GM21390 (cell line): ENCODE data around the gene FAM78A.

Experiments
- ATAC-seq: cut with Tn5 transposase; IDR thresholded peaks from one replicate; pipeline ENCODE4 v1.9.1; 2021; ENCODE audit not compliant: unreplicated experiment

The FAM78A gene

DNA sequence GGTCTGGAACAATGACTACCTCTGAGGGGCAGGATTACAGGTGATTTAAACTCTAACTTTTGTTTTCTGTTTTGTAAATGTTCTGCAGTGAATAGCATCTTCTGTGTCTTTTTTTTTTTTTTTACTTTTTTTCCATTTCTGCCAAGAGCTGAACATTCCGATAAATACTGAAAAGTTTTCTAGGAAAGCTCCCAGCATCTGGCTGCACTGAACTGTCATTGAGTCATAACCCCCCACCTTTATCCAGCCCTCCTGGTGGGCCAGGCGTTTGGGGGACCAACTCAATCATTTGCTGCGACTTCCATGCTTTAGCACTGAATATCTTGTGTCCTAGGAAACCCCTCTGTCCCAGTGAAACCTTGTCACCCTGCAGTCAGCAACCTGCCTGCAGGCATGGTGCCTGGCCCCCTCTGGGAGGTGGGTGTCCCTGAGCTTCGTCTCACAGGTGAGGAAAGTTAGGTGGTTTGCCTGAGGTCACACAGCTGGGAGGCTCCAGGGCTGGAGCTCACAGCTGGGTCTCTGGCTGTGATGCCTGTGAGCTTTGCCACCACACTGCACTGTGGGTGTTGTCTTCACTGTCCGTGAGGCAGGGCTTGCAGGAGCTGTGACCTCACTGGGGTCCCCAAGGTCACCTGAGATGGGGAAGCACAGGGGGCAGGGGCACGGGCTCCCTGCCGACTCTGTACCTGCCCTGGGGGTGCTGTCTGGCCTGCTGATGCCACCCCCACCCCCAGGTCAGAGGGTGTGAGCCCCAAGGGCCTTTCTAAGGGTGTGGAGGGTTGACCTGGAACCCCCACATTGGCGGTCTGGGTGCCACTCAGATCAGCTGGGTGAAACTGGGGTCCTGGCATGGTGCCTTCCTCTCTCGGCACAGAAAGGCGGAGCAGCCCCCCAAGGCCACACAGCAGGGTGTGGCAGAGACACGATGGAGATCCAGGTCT is 27.3 kb upstream of the FAM78A start:
- no peak for ATAC-seq

DNA sequence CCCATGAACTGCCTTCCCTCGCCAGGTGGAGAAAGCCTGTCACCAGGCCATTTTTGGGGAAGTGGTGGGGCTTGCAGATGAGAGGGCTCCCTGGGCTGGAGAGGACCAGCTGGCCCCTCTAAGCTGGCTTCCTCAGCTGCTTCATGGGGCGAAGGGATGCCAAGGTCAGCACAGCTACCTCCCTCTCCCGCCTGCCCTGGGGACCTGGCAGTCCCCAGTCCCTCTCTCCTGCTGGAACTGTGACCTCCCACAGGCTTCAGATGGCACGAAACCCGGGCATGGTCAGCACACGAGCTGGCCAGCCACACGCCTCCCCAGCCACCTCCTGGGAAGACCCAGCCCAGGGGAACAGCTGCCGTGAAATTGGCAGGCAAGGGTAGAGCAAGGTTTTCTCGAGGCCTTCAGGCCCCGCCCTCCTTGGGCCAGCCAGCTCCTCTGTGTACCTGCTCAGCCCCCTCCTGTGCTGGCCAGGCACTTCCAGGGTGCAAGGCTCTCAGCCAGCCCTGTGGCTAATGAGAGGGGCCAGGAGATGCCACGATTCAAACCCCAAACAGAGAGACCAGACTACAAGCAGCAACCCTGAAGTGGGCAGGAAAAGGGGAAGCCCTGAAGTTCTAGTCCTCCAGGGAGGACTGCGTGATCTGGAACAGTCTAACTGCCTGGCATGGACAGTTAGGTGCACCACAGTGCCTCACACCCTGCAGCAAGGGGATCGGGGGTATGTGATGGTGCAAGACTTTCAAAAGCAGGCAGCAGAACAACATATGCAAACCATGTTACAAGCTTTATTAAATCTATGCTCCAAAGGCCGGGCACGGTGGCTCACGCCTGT is 26.1 kb upstream of the FAM78A start:
- ATAC-seq, result no peak

DNA sequence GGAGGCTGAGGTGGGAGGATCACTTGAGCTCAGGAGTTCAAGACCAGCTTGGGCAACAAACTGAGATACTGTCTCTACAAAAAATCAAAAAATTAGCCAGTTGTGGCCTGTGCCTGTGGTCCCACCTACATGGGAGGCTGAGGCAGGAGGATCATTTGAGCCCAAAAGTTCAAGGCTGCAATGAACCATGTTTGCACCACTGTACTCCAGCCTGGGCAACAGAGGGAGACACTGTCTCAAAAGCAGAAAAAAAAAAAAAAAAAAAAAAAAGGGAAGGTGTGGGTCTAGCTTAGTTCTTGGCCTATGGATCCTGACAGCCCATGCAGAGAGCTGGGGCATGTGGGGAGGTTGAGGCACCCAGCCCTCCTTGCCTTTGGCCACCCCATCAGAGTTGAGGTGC is 24.1 kb upstream of the FAM78A start:
- ATAC-seq, result no peak

DNA sequence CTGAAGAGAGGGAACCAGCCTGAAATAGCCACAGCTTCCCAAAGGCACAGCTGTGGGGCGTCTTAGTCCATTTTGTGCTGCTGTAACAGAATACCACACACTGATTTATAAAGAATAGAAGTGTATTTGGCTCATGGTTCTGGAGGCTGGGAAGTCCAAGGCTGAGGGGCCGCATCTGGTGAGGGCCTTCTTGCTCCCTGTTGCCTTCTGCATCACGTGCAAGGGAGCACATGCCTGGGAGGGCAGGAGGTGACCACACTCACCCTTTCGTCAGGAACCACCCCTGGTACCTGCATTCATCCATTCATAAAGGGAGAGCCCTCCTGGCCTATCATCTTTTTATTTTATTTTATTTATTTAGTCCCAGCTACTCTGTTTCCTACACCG is 23.6 kb upstream of the FAM78A start:
- no peak for ATAC-seq

DNA sequence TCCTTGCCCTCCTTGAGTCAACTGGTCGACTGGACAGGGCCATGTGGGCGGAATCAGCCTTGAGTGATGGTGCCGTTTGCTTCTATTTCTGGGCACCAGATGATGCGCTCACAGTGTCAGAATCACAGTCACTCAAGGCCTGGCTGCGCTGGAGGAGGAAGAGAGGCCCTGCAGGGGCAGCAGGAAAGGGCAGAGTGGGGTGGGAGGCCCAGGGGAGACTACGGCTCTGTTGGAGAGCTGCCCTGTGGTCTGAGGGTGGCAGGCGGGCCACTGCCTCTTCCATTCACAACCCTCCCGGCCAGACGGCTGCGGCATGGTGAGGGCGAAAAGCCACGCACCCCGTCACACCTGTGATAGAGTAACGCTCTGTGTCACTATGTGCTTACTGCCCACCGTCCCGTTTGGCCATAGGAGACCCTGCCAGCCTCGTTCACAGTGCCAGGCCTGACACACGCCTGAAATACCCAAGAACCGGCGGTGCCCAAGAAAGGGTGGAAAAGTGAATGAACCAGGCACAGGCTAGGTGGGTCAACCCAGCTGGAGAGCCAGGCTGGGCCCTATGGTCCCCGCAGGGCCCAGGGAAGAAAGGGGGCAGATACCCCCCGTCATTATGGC is 23.1 kb upstream of the FAM78A start:
- ATAC-seq, result no peak

DNA sequence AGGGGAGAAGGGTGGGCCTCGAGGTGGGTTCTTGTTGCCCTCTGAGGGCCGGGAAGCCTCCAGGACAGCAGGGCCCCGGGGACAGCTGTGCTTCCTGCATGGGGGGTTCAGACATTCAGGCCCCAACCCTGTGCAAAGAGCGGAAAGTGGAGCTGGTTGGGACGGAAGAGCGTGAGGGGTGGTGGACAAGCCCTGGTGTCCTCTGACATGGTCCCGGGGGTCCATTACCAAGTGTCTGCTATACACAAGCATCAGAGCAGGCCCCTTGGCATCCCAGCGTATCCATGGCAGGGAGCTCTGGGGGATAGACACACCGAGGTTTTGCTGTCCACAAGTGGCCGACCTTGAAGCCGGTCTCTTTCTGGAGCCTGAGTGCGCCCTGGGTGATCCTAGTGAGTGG is 22.5 kb upstream of the FAM78A start:
- ATAC-seq, result no peak

DNA sequence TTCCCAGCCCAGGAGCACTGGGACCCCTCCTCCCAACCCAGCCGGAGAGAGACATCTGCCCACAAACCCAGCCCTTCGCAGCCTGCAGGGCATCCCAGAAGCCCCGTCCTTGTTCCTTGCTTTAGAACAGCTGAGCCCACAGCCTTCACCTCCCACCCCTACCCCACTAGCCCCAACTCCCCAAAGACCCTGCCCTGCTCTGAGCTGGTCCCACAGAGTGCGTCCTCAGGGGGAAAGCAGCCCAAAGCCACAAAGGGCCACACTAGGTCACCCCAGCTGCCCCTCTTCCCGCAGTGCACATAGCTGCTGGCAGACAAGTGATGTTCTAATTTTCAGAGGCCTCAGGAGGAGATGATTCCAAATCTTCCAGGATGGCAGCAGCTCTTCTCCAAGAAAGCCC is 22.0 kb upstream of the FAM78A start:
- ATAC-seq, result no peak

DNA sequence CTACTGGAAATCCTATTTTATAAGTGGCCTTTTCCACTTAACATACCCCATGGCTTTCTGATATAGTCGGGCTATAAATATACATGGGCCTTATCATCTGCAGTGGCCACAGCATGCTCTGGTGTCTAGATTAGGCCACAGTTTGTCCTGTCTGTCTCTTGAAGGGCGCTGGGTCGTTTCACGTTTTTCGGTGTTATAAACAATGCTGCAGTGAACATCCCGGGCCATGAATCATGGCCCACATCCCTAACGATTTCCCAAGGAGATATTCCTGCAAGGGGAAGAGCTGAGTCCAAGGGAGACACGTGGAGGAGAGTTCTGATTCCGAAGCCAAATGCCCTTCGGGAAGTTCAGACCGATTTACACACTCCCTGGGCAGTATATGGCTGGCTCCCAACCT is 21.6 kb upstream of the FAM78A start:
- no peak for ATAC-seq

DNA sequence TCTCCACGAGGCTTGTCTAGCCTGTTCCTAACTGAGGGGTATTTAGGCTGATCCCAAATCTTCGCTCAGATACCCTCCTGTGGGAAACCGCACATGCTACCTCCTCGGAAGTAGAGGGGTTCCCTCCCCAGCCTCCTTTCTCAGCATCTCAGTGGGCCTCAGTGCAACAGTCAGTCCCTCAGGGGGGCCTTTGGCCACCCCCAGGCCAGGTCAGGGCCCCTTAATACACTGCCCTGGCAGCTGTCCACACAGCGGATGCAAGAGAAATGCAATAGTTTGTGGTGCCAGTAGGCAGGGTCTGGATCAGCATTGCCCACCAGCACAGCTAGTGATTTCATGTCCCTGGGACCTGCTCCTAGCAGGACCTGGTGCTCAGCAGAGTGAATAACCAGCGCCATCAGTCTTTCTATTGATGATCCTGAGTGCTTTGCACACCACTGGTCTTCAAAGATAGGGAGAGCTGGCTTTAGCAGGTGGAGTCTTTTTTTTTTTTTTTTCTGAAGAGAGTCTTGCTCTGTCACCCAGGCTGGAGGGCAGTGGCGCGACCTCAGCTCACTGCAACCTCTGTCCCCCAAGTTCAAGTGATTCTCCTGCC is 20.7 kb upstream of the FAM78A start:
- ATAC-seq, result no peak

DNA sequence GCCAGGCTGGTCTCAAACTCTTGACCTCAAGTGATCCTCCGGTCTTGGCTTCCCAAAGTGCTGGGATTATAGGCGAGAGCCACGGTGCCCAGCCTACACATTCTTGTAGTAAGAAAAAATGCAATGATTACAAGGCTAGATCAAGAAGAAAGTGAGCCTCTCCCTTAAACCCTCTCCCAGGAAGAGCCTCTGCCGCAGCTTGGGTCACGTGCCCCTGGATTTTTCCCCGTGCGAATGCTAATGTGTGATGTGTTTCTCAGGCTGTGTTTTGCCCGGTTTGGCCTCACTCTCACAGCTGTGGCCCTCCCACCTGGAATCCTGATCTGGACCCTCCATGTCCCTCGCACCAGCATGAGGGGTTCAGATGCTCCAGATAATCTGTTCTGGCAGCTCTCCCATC is 20.1 kb upstream of the FAM78A start:
- no peak for ATAC-seq

DNA sequence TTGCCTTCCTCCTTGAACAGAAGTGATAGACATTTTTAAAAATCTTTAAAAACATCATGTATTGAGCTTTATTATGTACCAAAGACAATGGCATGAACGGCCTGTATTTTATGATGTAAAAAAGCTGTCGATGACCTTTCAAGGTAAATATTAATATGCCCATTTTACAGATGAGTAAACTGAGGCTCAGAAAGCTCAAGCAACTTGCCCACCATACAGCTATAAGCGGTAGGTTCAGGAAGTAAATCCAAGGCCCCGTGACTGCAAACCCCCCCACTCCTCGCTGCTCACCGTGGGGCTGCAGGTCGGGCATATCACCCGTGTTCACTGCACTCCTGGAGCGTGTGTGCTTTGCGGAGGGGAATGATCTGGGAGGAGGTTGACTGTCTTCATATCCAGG is 16.6 kb upstream of the FAM78A start:
- no peak for ATAC-seq

DNA sequence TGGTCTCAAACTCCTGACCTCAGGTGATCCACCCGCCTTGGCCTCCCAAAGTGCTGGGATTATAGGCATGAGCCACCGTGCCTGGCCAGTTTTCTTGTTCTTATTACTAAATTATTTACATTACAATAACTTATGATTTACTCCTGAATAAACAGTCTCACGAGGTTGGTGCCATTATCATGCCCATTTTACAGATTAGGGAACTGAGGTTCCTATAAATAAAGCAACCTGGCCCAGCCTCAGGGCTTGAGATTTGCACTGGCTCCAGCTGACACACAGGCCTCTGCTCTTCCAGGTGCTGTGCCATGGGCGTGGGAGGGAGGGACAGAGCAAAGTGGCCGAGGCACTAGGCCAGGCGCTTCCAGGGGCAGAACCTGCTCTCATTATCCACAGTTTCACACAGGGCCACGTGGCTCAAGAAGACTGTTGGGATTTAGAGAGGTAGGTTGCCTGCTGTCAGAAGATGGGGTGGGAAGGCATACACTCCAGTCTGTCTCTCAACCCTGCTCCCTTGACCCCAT is 15.5 kb upstream of the FAM78A start:
- ATAC-seq, result no peak

DNA sequence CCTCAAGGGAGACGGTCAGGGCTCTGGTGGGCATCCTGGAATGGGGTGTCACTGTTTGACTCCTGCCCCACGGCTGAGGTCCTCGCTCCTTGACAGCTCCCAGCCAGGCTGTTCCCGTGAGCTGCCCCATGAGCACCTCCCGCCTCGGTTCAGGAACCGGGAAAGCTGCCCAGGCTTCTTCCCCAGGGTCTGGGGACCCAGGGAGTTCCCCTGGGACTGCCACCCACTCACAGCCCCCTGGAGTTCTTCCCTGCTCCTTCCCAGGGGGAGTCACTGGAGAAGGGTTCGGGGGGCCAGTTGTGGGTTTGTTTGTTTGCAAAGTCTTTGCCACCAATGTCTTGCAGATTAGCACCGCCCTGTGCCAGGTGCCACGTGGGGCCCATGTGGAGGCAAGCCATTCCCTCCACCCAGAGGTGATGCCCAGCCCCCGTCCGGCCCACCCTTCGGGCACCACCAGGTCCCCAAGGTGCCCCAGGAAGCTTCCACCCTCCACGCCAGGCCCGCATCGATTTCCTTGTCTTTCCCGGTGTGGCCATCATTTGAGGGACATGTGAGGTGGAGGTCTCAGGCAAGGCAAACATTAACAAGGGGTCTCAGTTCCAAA is 14.6 kb upstream of the FAM78A start:
- no peak for ATAC-seq

DNA sequence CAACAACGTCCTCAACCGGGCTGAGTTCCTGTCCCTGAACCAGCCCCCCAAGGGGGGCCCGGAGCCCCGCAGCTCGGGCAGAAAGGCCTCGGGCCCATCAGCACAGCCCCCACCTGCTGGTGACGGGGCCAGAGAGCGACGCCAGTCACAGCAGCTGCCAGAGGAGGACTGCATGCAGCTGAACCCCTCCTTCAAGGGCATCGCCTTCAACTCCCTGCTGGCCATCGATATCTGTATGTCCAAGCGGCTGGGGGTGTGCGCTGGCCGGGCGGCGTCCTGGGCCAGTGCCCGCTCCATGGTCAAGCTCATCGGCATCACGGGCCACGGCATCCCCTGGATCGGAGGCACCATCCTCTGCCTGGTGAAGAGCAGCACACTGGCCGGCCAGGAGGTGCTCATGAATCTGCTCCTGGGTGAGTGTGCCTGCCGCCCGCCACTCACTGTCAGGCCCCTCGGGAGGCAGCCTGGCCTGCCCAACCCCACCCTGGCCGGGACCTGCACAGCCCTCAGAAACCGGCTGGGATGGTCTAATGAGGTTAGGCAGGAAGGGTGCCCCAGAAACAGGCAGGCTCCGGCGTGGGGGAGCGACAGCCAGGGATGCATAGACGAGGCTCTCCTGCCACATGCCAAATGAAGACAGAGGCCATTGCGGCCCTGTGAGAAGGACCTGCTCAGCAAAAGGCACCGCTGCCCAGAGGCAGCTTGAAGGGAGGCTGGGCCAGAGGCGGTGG is 13.9 kb upstream of the FAM78A start:
- ATAC-seq, result no peak

DNA sequence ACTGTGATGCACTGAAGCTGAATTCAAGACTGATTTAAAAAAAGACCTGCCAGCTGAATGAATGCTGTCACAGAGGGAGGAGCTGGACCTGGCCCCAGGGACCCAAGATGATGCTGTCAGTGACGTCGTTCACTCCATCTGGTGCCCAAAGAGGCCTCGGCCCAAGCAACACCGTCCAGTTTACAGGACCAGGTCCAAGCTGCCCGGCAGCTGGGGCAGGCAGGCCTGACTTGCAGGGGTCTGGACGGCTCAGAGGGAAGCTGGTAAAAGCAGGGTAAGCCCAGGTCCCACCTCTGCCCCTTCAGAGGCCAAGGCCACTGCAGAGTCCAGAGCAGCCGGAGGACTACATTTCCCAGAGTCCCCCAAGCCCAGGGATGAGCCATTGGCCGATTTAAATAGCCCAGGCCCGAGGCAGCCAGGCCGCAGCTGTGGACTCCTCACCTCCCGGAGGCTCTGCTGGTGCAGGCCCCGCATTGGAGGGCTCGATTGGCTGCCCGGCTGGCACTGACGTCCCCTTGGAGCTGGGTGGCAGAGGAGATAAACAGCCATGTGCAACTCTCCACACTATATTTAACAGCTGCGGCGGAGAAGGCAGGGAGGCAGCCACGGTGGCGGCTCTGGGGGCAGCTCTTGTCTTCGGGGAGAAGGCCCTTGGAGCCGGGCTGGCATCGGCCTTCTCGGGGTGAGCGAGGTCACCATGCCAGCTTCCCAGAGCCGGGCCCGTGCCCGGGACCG is 13.2 kb upstream of the FAM78A start, which contains the start of gene PLPP7:
Gene PLPP7, plus strand, starts transcription at position 423 of the 735 bp plus-strand sequence. Its CDS starts 275 bp downstream, at position 698.
- ATAC-seq, result no peak

DNA sequence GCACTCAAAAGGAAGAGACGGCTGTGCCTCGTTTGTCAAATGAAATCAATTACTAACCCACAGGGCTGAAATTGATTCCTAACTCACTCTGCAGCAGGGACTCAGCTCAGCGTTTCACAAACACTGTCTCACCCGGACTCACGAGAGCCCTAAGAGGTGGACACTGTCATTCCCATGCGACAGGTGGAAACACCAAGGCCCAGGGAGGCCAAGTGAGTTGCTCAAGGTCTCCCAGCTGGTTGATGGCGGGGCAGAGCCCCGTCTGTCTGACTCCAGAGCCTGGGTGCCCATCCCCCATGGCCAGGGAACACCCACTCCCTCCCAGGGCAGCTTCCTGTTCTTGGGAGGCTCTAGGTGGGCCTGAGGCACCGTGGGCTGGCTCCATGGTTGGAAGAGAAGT is 11.9 kb upstream of the FAM78A start:
- ATAC-seq, result no peak

DNA sequence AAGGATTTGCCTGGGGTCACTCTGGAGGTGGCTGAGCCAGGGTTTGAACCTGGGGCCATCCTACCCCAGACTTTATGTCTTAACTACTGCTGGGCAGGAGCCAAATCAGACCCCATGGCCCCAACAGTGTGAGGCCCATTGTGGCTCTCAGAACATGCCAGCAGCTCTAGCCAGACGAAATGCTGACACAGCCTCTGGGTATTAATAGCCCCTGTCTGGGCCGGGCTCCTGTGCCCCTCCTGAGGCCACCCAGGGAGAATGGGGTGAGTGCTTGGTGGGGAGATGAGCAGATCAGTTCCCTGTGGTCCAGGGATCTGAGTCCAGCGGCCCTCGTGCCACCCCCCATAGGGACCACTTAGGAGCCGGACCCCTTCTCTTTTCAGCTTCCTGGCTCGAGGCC is 11.0 kb upstream of the FAM78A start:
- ATAC-seq, result no peak

DNA sequence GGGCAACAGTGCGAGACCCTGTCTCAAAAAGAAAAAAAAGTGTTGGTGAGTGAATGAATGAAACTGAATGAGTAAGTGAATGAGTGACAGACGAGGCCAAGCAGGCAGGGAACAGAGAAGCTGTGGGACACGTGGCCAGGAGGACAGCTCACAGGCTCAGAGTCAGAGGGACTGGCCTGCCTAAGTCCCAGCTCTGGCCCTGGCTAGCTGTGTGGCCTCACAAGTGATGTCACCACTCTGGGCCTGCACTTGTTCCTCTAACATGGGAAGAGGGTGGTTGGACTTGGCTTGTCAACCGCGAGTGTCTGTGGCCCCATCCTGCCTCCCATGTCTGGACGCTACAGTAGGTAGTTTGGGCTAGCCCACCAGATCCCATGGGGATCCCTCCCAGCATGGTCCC is 8.5 kb upstream of the FAM78A start:
- no peak for ATAC-seq
